GM19238 (cell line): ENCODE data around the gene TMEM214.
A peak's percentile ranks its signal among the peaks of the same experiment; 100 is the strongest.

Experiments
- DNase-seq: peaks from one replicate; pipeline ENCODE4 v3.0.0; 2011; ENCODE audit warnings: low spot score; ENCODE audit not compliant: insufficient read length

The TMEM214 gene

GRCh38 chr2:27083410-27084296 lies 50.9 kb downstream of the TMEM214 start:
- no peak for DNase-seq

- DNase-seq, result no peak
Measured at GRCh38 chr2:27084297-27085061, 51.7 kb downstream of the TMEM214 start.

GRCh38 chr2:27085062-27085672 lies 52.4 kb downstream of the TMEM214 start:
- no peak for DNase-seq

- DNase-seq, result peak; percentile 29
Measured at GRCh38 chr2:27085673-27086089, 52.9 kb downstream of the TMEM214 start.

GRCh38 chr2:27086090-27086723 lies 53.4 kb downstream of the TMEM214 start:
- peak; percentile 98 for DNase-seq

GRCh38 chr2:27086724-27087593 lies 54.2 kb downstream of the TMEM214 start, which contains the start of gene KHK:
TSS of gene KHK (plus strand) at chr2:27086772. CDS start at chr2:27087260, 488 bp downstream.
- peak; percentile 44 for DNase-seq

- DNase-seq, result no peak
Measured at GRCh38 chr2:27087823-27088410, 55.2 kb downstream of the TMEM214 start.

GRCh38 chr2:27088634-27089033 lies 55.9 kb downstream of the TMEM214 start:
- no peak for DNase-seq

GRCh38 chr2:27089111-27089954 lies 56.6 kb downstream of the TMEM214 start:
- DNase-seq, result no peak
